HL-60/S4 treated with retinoic acid at 250 ng/mL for 4 days and 3 days (cell line): Measurements from ENCODE around the gene DGKG.

ENCODE experiments used
- in situ Hi-C: fragments of 300-500 bp; cut with MboI; formaldehyde crosslinking; loops from 2 replicates; pipeline ENCODE4 v1.7.0; 2022; ENCODE audit warnings: low sequenced_read_pairs

DGKG gene

DNA sequence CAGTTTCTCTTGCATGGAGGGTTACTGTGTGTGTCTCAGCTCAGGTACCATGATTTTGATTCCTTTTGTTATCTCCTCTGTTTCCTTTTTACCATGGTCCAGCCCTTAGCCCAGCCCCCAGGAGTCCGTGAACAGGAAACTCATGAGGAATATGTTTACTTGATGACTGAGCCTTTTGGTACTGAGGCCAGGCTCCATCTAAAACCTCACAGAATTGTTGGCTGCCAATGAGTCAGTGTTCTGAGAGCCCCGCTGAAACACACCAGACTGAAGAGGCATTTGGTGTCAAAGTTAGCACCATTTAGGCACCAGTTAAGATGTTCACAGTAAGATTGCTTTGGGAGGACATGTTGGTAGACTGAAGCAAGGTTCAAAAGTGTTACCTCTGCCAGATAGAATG, 80.9 kb downstream of the DGKG start:
- in situ Hi-C loops, result no loop called here

- in situ Hi-C loops, result no loop called here
Measured at GRCh38 chr3:186280737-186281136, 81.3 kb downstream of the DGKG start.

GRCh38 chr3:186277268-186277909, 84.6 kb downstream of the DGKG start:
- in situ Hi-C loops, result no loop called here

DNA sequence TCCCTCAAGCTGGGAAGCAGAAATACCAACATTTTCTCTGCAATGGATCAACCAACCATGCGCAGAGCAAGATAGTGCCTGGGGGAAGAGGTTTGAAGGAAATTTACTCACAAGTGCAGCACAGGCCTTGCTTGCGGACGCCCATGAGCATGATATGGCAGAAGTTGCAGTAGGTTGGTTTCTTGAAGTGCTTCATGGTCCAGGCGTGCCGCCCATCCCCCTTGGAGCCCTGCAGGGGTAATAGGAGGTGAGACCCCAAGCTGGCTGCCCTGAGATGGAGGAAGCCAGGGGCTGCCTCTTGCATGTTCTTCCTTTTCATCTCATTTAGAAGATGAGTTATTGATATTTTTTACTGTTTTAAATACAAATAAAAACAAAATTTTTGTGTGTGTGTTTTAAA, 86.6 kb downstream of the DGKG start:
- in situ Hi-C loops, result no loop called here

DNA sequence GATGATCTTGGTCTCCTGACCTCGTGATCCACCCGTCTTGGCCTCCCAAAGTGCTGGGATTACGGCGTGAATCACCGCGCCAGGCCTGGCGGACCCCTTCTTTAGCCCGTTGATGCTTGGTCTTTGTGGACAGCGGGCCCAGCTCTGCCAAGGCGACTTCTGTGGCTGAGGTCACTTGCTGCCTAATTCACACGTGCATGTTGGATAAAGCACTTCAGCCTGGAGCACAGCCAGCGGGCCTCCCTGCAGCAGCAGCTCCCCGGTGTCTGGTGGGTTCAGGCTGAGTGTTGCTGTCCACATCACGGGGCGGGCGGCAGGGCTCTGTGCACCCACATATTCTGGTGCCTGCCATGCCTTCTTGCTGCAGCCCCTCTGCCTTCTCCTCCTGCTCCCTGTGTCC, 88.4 kb downstream of the DGKG start:
- in situ Hi-C loops, result no loop called here

DNA sequence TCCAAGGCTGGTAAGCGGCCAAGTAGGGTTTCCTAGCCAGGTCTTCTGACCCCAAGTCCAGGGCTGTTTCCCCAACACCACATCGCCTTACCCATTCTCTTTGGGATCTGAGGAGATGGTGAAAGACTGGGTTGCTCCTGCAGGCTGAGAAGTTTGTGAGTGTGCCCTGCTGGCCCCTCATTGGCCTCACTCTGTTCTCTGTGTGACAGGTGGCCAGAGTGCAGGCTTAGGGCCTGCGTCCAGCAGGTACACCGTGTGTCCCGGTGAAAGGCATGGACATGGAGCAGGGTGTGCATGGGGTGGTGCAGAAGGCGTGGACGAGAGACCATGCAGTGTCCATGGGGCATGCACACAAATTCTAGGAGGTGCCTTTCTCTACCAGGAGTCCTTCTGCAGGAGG, 91.3 kb downstream of the DGKG start:
- in situ Hi-C loops, result no loop called here

GRCh38 chr3:186268616-186269448, 93.2 kb downstream of the DGKG start:
- in situ Hi-C loops, result no loop called here

DNA sequence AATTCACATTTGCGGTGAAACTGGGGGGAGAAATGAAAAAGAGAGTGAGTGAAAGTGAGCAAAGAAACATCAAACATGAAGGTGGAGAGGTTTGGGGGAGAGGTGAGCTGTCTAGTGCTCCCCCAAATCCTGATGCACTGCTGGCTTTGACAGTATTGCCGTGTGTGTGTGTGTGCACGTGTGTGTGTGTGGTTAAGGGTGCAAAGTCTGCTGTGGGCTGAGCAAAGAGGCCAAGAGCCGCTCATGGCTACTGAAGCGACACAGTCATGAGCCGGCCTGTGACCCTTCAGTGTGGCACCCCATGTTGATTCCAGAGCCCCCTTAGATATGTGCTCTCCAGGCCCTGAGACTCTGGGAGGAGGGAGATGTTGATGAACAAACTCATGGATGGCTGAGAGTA, 94.3 kb downstream of the DGKG start:
- in situ Hi-C loops, result no loop called here

DNA sequence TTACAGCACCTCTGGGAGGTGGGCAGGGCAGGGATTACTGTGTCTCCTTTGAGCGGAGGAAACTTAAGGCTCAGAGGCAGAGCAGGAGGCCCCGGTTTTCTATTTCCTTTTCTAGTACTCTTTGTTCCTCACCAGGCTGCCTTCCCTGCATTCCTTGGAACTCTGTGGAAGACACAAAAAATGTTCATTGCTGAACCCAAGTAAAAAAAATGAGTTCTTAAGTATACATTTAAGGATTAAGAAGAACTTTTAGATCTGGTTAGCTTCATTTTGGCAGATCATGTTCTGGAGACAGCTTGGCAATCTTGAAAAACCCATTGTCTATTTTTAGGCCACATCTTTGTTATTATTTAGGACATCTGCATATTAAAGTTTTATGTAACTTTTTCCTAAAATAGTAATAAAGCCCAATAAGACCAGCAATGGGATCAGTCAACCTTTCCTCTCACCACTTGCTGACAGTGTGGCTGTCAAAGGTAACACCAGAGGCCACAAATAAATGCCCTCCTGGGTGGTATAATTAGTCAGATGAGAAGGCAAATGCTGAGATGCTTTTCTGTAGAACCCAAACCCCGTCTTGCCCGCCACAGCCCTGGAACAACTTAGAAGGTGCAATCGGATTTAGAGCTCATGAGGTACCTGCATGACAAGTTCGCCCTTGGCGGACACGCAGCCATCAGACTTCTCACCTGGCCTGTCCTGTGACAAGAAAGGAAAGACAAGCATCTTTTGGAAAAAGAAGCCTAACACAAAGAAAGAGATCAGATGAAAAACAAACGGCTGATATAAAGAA, 97.2 kb downstream of the DGKG start:
- in situ Hi-C loops, result no loop called here

- in situ Hi-C loops, result no loop called here
Measured at GRCh38 chr3:186261638-186262037, 100.4 kb downstream of the DGKG start.

DNA sequence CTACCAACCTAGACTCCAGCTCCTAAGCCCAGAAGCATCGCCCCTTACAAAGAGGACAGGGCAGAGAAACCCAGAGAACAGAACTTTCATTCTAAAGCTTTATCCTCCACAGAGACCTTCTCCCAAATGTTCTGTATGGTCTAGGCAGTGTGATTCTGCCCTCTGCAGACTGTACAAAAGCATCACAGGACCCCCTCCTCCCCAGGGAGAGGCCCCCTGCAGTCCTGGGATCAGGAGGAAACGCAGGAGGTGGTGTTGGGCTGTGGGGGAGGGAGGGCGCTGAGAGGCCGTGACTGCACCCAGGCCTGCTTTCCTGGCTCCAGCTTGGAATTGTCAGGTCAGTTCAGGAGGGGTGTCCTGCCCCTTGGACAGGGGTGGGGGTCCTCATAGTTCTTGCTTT, 101.3 kb downstream of the DGKG start:
- in situ Hi-C loops, result no loop called here

DNA sequence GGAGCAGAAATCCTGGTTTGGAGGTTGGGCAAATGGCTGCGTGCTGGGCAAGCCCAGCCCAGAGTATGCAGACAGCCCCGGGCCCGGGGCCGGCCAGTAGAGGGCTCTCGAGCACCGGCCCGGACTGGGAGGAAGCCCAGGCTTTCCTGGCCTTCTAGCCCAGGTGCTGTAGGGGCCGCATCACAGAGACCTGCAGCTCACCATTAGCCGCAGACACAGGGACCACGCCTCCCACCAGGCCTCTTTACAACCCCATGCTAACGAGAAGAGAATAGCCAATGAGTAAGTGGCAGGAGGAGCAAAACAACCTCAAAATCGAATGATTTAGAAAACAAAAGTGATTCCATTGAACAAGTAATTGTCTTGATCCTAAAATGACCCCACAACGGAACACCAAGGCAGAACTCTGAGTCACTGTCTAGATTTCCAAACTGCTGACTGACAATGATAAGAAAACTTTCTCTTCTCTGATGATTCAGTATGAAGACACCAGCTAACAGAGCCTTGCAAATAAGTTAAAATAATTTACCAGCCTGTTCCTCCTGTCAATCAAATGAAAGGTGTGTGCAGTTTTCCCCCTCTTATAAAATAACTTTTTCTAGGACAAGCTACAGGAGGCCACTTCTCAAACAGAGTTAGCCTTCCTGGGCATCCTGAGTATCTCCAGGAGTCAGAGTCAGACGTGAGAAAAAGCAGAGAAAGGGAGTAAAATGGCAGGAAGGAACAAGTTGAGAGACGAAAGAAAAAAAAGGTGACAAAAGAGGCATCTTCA, 102.2 kb downstream of the DGKG start:
- in situ Hi-C loops, result loop anchor here (10.0 kb wide), 2 partner anchors 275 kb away; no protein-coding TSS in a partner anchor

- in situ Hi-C loops, result loop anchor here (10.0 kb wide), 2 partner anchors 274 to 276 kb away; no protein-coding TSS in a partner anchor
Measured at GRCh38 chr3:186258968-186259367, 103.1 kb downstream of the DGKG start.

DNA sequence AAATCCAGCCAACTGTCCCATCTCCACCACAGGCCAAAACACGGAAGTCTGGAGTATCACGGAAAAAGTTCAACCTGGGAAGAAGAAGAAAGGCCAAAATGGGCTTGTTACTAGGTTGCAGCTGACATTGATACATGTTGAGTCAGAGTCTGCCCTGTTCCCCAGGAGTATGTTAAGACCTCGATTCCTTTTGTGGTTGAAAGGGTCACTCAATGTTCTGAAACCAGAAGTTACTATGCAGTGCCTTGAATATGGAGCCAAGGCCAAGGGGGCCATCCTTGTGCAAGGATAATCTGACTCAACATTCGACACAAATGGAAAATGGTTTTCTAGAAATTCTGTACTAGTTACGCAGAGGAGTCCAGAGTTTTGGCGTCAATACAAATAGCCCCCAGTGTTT, 104.2 kb downstream of the DGKG start:
- in situ Hi-C loops, result loop anchor here (10.0 kb wide), 2 partner anchors 273 to 277 kb away; no protein-coding TSS in a partner anchor

DNA sequence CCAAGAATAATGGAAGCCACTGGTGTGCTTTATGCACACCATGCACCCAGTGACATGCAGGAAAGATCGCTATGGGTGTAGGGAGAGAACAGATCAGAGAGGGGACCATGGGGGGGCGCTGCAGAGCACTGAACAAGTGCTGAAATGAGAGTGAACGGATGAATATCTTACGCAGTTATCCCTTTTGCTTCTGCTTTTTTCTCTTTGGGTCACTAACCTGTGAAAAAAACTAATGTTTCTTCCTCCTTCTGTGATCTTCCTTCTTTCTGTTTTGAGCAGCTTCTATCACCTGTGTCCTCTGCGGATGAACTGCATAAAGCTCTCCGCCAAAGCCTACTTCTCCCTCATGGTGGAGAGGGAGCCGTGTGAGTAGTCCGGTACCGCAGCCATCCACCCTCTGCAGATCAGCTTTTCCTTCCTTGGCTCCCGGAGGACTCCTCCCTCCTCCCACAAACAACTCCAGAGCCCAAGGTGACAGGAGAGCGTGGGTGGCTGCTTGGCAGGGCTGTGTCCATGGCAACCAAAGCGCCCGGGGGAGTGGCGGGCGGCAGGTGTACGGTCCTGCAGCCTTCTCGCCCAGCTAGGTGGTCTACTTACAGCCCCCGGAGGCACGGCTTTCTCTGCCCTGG, 106.2 kb downstream of the DGKG start:
- in situ Hi-C loops, result loop anchor here (10.0 kb wide), 2 partner anchors 271 to 279 kb away; no protein-coding TSS in a partner anchor

DNA sequence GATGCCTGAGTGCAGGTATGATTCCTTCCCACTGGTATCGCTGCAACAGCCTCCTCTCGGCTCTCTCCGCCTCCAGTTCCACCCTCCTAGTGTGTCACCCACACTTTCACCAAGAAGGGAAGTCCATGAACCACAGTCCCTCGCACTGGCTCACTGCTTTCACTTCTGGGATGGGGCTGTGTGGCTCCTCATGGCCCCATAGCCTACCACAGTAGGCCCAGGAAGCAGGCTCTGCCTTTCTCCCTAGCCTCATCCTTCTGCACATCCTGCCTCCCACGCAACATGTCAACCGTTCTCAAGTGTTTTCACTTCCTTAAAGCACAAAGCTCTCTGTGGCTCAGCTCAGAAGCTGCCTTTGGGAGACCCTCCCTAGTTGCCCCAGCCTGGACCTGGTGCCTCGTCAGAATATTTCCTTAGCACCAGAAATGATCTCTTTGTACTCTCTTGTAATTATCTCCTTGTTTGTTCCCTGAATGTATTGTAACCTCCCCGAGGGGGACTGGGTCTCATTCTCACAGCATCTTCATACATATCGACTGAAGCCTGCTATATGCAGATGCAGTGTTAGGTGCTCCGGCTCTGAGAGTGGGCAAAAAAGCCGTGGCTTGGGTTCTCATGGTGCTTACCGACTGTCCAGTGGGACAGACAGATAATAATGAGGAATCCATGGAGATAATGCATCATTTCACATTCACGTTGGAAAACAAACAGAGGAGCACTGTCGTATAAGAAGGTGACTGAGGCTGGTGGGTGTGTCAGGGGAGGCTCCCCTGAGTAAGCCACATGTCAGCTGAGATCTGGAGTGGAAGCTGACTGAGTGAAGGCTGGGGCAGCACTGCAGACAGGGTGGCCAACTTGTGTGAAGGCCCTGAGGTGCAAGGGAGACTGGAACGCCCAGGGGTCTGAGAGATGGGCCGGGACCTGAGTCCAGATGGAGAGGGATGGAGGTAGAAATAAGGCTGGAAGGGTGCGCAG, 107.1 kb downstream of the DGKG start:
- in situ Hi-C loops, result loop anchor here (10.0 kb wide), 2 partner anchors 270 to 280 kb away; no protein-coding TSS in a partner anchor

DNA sequence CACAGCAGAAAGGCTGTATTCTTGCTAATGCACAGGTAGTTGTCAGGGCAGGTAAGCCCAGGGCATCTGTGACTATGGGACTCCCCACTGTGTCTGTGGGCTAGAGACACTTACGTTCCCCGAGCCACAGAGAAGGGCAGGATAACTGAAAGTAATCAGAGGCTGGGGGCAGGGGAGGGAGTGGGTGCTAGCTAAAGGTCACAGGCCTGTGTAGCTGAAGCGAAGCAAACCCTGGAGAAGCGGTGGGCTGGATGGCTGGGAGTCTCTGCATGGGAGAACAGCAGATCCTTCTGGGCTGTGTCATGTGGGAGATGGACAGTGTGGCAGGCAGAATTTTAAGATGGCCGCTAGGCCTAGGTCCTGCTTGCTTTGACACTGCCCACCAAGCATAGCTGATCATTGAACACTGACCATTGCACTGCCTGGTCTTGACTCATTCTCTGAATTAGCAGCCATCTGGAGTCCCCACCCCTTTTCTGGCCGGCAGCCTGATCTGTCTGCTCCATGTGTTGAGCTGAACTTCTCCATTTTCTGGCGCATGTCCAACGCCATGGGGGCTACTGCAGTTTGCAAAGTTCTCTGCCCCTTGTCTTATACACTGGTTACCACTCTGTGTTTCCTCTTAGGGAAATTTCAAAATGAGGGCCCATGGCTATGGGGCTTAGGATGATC, 110.0 kb downstream of the DGKG start:
- in situ Hi-C loops, result loop anchor here (10.0 kb wide), 2 partner anchors 267 to 283 kb away; no protein-coding TSS in a partner anchor

DNA sequence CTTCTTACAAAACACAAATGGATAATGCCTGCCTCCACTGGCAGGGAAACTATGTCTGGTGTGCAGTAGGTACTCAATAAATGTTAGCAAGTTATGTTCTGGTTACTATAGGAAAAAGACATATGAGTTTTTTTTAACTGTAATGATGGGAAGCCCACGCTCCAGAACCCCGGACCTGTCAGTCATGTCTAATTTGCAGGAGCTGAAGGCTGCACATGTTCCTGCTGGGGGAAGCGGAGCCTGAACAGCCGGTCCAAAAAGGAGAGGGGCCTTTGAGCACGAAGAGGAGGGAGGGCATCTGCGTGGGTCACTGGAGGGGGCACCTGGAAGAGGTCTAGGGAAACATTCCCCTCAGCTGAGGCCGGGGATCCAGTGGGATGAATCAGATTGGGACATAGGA, 113.2 kb downstream of the DGKG start:
- in situ Hi-C loops, result no loop called here
